Stimulated activated CD8-positive, alpha-beta memory T cell treated with anti-CD3 and anti-CD28 coated beads, Interleukin-7, amount 100 ng/mL, for 1 hour (primary cell): ENCODE measurements around the gene PTHLH.

ENCODE experiments used
- DNase-seq, 2 donors: peaks; one replicate each; pipeline ENCODE4 v3.0.0-alpha.2; 2020; ENCODE audit warnings: low read depth in 2 of 2

The PTHLH gene

GRCh38 chr12:27974735-27975221 lies 2.2 kb upstream of the PTHLH start:
- no peak for DNase-seq

GRCh38 chr12:27973487-27973890 lies 956 bp upstream of the PTHLH start:
- no peak for DNase-seq

- no peak for DNase-seq
Observed at GRCh38 chr12:27971606-27972005, 927 bp downstream of the PTHLH start.

GRCh38 chr12:27971121-27971489 lies 1.4 kb downstream of the PTHLH start:
- no peak for DNase-seq

- no peak for DNase-seq
Observed at GRCh38 chr12:27970401-27971120, 2.0 kb downstream of the PTHLH start.

GRCh38 chr12:27969624-27970400 lies 2.7 kb downstream of the PTHLH start:
- no peak for DNase-seq

GRCh38 chr12:27968972-27969623 lies 3.4 kb downstream of the PTHLH start:
- no peak for DNase-seq

- DNase-seq, result no peak
Observed at GRCh38 chr12:27967551-27968054, 4.9 kb downstream of the PTHLH start.

- no peak for DNase-seq
Observed at GRCh38 chr12:27966870-27967269, 5.7 kb downstream of the PTHLH start.

GRCh38 chr12:27965966-27966365 lies 6.6 kb downstream of the PTHLH start:
- DNase-seq, result no peak

GRCh38 chr12:27965411-27965810 lies 7.1 kb downstream of the PTHLH start:
- DNase-seq, result no peak

GRCh38 chr12:27964123-27964522 lies 8.4 kb downstream of the PTHLH start:
- no peak for DNase-seq

- DNase-seq, result no peak
Observed at GRCh38 chr12:27960821-27961220, 11.7 kb downstream of the PTHLH start.

- no peak for DNase-seq
Observed at GRCh38 chr12:27958675-27959074, 13.9 kb downstream of the PTHLH start.

- DNase-seq, result no peak
Observed at GRCh38 chr12:27957366-27957765, 15.2 kb downstream of the PTHLH start.

GRCh38 chr12:27953817-27954216 lies 18.7 kb downstream of the PTHLH start:
- no peak for DNase-seq

GRCh38 chr12:27953348-27953747 lies 19.2 kb downstream of the PTHLH start:
- no peak for DNase-seq

- no peak for DNase-seq
Observed at GRCh38 chr12:27952510-27952909, 20.0 kb downstream of the PTHLH start.

GRCh38 chr12:27951898-27952297 lies 20.6 kb downstream of the PTHLH start:
- no peak for DNase-seq

- DNase-seq, result no peak
Observed at GRCh38 chr12:27946421-27946820, 26.1 kb downstream of the PTHLH start.

GRCh38 chr12:27940756-27941402 lies 31.7 kb downstream of the PTHLH start:
- DNase-seq, result peak; percentile 25 to 62

GRCh38 chr12:27940245-27940644 lies 32.3 kb downstream of the PTHLH start:
- no peak for DNase-seq
